ENCODE measurements around the gene KAT6B.

DNA sequence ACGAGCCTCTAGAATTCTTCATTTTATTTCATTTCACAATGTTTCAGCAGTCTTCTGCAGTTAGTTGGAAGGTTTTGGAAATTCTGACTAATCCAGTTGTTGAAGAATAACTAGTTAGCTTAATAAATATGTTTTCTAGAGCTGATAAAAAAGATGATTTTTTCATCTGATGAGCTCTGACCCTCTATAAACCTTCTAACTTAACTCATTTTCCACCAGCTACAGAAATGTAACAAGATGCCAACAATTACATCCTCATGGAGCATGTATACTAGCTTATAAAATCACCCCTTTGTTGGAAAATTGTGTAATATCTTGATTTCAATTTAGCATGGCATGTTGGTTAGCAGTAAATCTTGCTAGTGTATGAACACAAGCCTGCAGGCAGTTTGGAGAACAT, 33.1 kb downstream of the KAT6B start:
- TF ChIP-seq, protein P1, sequence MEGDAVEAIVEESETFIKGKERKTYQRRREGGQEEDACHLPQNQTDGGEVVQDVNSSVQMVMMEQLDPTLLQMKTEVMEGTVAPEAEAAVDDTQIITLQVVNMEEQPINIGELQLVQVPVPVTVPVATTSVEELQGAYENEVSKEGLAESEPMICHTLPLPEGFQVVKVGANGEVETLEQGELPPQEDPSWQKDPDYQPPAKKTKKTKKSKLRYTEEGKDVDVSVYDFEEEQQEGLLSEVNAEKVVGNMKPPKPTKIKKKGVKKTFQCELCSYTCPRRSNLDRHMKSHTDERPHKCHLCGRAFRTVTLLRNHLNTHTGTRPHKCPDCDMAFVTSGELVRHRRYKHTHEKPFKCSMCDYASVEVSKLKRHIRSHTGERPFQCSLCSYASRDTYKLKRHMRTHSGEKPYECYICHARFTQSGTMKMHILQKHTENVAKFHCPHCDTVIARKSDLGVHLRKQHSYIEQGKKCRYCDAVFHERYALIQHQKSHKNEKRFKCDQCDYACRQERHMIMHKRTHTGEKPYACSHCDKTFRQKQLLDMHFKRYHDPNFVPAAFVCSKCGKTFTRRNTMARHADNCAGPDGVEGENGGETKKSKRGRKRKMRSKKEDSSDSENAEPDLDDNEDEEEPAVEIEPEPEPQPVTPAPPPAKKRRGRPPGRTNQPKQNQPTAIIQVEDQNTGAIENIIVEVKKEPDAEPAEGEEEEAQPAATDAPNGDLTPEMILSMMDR (IDR thresholded peaks at IDR 0.05; ENCODE audit: poor library complexity), result no peak
- TF ChIP-seq EZH2 (IDR thresholded peaks at IDR 0.05; ENCODE audit: borderline replicate concordance) (no peak), EZH2phosphoT487 (IDR thresholded peaks at IDR 0.05; ENCODE audit: low read depth, severe bottlenecking, unreplicated experiment) (no peak)

Data from hepatocyte (in vitro differentiated cells).